H1 (cell line): ENCODE measurements around the gene RGS14. TPM values are rescaled to one million over a fixed set of nuclear protein-coding genes. Genes with fewer than 3 reads are reported as not detected.
A peak's percentile ranks its signal among the peaks of the same experiment; 100 is the strongest.

Source experiments
- BACH1 ChIP-seq: IDR thresholded peaks from 2 replicates; pipeline ENCODE4 v1.6.1; 2012; ENCODE audit warnings: low read length, improper control_type of control experiment
- CREB1 ChIP-seq: IDR thresholded peaks from 2 replicates; pipeline ENCODE4 v1.6.1; 2012; ENCODE audit warnings: inconsistent platforms
- PHF8 ChIP-seq: fragments of 200-600 bp; sonication (generic); conservative IDR thresholded peaks from 2 replicates; pipeline ENCODE4 v1.7.1; 2012; ENCODE audit warnings: low read depth, mild to moderate bottlenecking, inconsistent platforms, low read length, moderate library complexity
- POLR2A ChIP-seq, 2 experiments: IDR thresholded peaks; 1 replicate in 1 of 2; 2 replicates in 1 of 2; pipeline ENCODE4 v1.6.1; 2011; ENCODE audit warnings: low read depth in 2 of 2, low read length in 2 of 2, mild to moderate bottlenecking in 2 of 2; ENCODE audit errors: control extremely low read depth in 1 of 2
- RAD21 ChIP-seq, 2 experiments: IDR thresholded peaks in 1 of 2; conservative IDR thresholded peaks in 1 of 2; 2 replicates each; pipeline ENCODE4 v1.6.1; 2011; ENCODE audit warnings: low read depth in 2 of 2, low read length in 2 of 2, improper control_type of control experiment in 1 of 2, inconsistent platforms in 1 of 2, mild to moderate bottlenecking in 1 of 2, moderate library complexity in 1 of 2
- RXRA ChIP-seq: IDR thresholded peaks from 2 replicates; pipeline ENCODE4 v1.6.1; 2011; ENCODE audit warnings: low read depth, mild to moderate bottlenecking, low read length, moderate library complexity; ENCODE audit not compliant: insufficient read depth
- SIN3A ChIP-seq, 2 experiments: IDR thresholded peaks in 1 of 2; conservative IDR thresholded peaks in 1 of 2; 2 replicates each; pipeline ENCODE4 v1.6.1; 2011 to 2012; ENCODE audit warnings: low read length in 2 of 2, improper control_type of control experiment in 1 of 2, low read depth in 1 of 2, mild to moderate bottlenecking in 1 of 2
- SP1 ChIP-seq: IDR thresholded peaks from 2 replicates; pipeline ENCODE4 v1.6.1; 2011; ENCODE audit warnings: low read depth, low read length
- TBP ChIP-seq: IDR thresholded peaks from 2 replicates; pipeline ENCODE4 v1.6.1; 2011; ENCODE audit warnings: low read depth, low read length, improper control_type of control experiment
- polyA plus RNA-seq, 7 experiments: library from polyadenylated mRNA; depleted of rRNA in 3 of 7; stranded (reverse) in 5 of 7; unstranded in 2 of 7; fragments of >200 nt in 5 of 7; fragments of 200-250 nt in 2 of 7; gene quantifications; 1 replicate in 5 of 7; 2 replicates in 1 of 7; 4 replicates in 1 of 7; pipeline versions ENCODE4 v1.2.1 to v1.2.3, GENCODE V29; 2011 to 2013; ENCODE audit warnings: missing spikeins in 2 of 7, mixed read lengths in 2 of 7
- total RNA-seq: library from RNA; stranded (reverse); fragmentation: NEBNext Ultra II Directional; extraction: Animal tissue kit (Norgen Biotek cat#: 25700); gene quantifications from 2 replicates; pipeline ENCODE4 v1.2.1, GENCODE V29; 2021
- TF ChIP-seq, protein P1 (sequence below): IDR thresholded peaks from 2 replicates; pipeline ENCODE4 v1.6.1; 2012; ENCODE audit warnings: inconsistent platforms

RGS14 gene
- total and polyA plus RNA-seq, 2 of the 8 experiments (the other 6 are each of a cell fraction or from before 2014, with no cell fraction given), result 24.4 to 46.1 TPM

DNA sequence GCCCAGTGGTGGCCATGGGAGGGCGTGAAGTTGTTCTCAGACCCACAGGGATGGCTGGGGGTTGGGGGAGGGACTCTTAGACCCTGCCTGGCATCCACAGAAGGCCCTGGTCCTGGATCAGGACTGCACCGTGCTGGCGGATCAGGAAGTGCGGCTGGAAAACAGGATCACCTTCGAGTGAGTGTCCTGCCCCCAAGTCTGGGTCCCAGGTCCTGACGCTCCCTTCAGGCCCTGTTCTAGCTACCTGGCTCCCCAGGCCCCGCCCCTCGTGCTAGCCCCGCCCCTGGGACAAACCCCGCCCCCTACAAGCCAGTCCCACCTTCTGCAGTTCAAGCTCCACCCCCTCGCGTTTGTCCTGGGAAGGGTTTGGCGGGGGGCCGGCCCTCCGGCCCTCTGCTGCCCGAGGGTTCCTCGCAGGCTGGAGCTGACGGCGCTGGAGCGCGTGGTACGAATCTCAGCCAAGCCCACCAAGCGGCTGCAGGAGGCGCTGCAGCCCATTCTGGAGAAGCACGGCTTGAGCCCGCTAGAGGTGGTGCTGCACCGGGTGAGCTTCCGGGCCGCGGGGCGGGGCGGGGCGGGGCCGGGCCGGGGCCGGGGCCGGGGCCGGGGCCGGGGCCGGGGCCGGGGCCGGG lies 12.9 kb downstream of the RGS14 start (continued):
- TF ChIP-seq CREB1 (peak; percentile 38; the same call in 1 of the 2 replicates), BACH1 (peak; percentile 27; the same call in 1 of the 2 replicates), SP1 (peak; percentile 54; the same call in 1 of the 2 replicates), SIN3A (conservative IDR thresholded peaks at IDR 0.05 in 1 of 2, IDR thresholded peaks at IDR 0.05 in 1 of 2; ENCODE audit: low read depth in 1 of 2, low read length in 2 of 2) (peak; percentile 30 to 78; a peak in 2 of 4 replicates), RAD21 (IDR thresholded peaks at IDR 0.05 in 1 of 2, conservative IDR thresholded peaks at IDR 0.05 in 1 of 2; ENCODE audit: low read depth in 2 of 2, low read length in 2 of 2) (peak; percentile 66 to 75), PHF8 (no peak), TBP (peak; percentile 36; the same call in 1 of the 2 replicates), POLR2A (IDR thresholded peaks at IDR 0.05; ENCODE audit: control extremely low read depth in 1 of 2, low read depth in 2 of 2, low read length in 2 of 2) (0 out of 3 replicates have a peak, but pooled peaks of 1 of the 2 experiments have one; percentile 16), RXRA (0 out of 2 replicates have a peak, but pooled peaks have one; percentile 24)
- TF ChIP-seq, protein P1, sequence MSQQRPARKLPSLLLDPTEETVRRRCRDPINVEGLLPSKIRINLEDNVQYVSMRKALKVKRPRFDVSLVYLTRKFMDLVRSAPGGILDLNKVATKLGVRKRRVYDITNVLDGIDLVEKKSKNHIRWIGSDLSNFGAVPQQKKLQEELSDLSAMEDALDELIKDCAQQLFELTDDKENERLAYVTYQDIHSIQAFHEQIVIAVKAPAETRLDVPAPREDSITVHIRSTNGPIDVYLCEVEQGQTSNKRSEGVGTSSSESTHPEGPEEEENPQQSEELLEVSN, result peak; percentile 78
- TF ChIP-seq, all 59 proteins: peak for 13
